Fibroblast of pulmonary artery (primary cell): ENCODE measurements around the gene RALB.

Experiments used
- DNase-seq: peaks from one replicate; pipeline ENCODE4 v3.0.0-alpha.2; 2010; ENCODE audit warnings: low read depth
- H3K4me3 ChIP-seq: replicated peaks from 2 replicates; pipeline ENCODE4 v1.5.1; 2011; ENCODE audit warnings: low read depth, mild to moderate bottlenecking, control low read depth, low read length, moderate library complexity
- CTCF ChIP-seq: IDR thresholded peaks from 2 replicates; pipeline ENCODE4 v1.5.1; 2011; ENCODE audit warnings: mild to moderate bottlenecking, control low read depth, low read length, inconsistent platforms; ENCODE audit errors: missing control alignments

The RALB gene

GRCh38 chr2:120243211-120243610, 9.4 kb upstream of the RALB start:
- no peak for TF ChIP-seq CTCF
- no peak overlapping the region for H3K4me3 ChIP-seq
- DNase-seq, result peak; percentile 41

GRCh38 chr2:120243875-120244553, 8.6 kb upstream of the RALB start:
- DNase-seq, result no peak
- no peak overlapping the region for H3K4me3 ChIP-seq
- TF ChIP-seq CTCF, result no peak

GRCh38 chr2:120244656-120245519, 7.8 kb upstream of the RALB start:
- DNase-seq, result no peak
- TF ChIP-seq CTCF, result no peak
- H3K4me3 ChIP-seq, result no peak overlapping the region

- no peak for DNase-seq
- TF ChIP-seq CTCF, result no peak
- no peak overlapping the region for H3K4me3 ChIP-seq
Observed at GRCh38 chr2:120245520-120246332, 6.9 kb upstream of the RALB start.

- TF ChIP-seq CTCF, result no peak
- no peak overlapping the region for H3K4me3 ChIP-seq
- DNase-seq, result no peak
Observed at GRCh38 chr2:120246546-120247300, 5.9 kb upstream of the RALB start.

- no peak for DNase-seq
- no peak overlapping the region for H3K4me3 ChIP-seq
- no peak for TF ChIP-seq CTCF
Observed at GRCh38 chr2:120247851-120248250, 4.8 kb upstream of the RALB start.
